ENCODE measurements around the gene SEZ6L2.

SEZ6L2 gene

GRCh38 chr16:29899516-29900101 lies at the start of gene SEZ6L2:
Gene SEZ6L2, minus strand, starts transcription at chr16:29899550. Its CDS starts 531 bp downstream, at chr16:29899019.
- Histone ChIP-seq H3K27me3 (ENCODE audit: low read depth, low read length) (peaks cover 8% of the 10 kb centered on the region), H3K4me3 (ENCODE audit: low read length) (peak within 1 kb of the TSS; percentile 78), H3K9me3 (ENCODE audit: insufficient read depth, low read length) (no peaks in the 10 kb centered on the region), H3K4me2 (ENCODE audit: low read length) (peak within 1 kb of the TSS; percentile 54), H3K79me2 (ENCODE audit: low read length) (no peaks in the 10 kb centered on the region), H2AFZ (ENCODE audit: low read depth, low read length) (no peak within 1 kb of the TSS), H4K20me1 (ENCODE audit: insufficient read depth, low read length) (peaks cover 3% of the 10 kb centered on the region), H3K9ac (ENCODE audit: low read length) (no peak within 1 kb of the TSS), H3K4me1 (ENCODE audit: low read length) (no peaks in the 10 kb centered on the region; the same call in 1 of the 2 replicates), H3K27ac (ENCODE audit: low read length) (no peak within 1 kb of the TSS), H3K36me3 (replicated peaks; ENCODE audit: low read depth, low read length) (no peaks in the 10 kb centered on the region)
- TF ChIP-seq CTCF (IDR thresholded peaks at IDR 0.05; ENCODE audit: low read depth, low read length) (no peak), EZH2phosphoT487 (IDR thresholded peaks at IDR 0.05; ENCODE audit: low read depth) (no peak)

DNA sequence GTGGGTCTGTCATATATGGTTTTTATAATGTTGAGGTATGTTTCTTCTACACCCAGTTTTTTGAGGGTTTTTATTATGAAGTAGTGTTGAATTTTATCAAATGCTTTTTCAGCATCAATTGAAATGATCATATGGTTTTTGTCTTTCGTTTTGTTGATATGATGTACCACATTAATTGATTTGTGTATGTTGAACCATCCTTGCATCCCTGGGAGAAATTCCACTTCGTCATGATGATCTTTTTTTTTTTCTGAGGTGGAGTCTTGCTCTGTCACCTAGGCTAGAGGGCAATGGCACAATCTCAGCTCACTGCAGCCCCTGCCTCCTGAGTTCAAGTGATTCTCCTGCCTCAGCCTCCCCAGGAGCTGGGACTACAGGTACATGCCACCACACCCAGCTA lies 48.5 kb upstream of the SEZ6L2 start:
- Histone ChIP-seq H2AFZ (ENCODE audit: low read depth, low read length) (no peak overlapping the region), H3K27ac (ENCODE audit: low read length) (no peak overlapping the region), H3K9me3 (ENCODE audit: insufficient read depth, low read length) (0 out of 2 replicates have a peak, but pooled peaks cover 5% of the 10 kb centered on the region), H3K4me3 (ENCODE audit: low read length) (no peak overlapping the region), H4K20me1 (ENCODE audit: insufficient read depth, low read length) (no peaks in the 10 kb centered on the region), H3K9ac (ENCODE audit: low read length) (no peak overlapping the region), H3K4me2 (ENCODE audit: low read length) (no peak overlapping the region), H3K36me3 (replicated peaks; ENCODE audit: low read depth, low read length) (no peaks in the 10 kb centered on the region), H3K79me2 (ENCODE audit: low read length) (no peaks in the 10 kb centered on the region), H3K27me3 (ENCODE audit: low read depth, low read length) (no peaks in the 10 kb centered on the region), H3K4me1 (ENCODE audit: low read length) (no peaks in the 10 kb centered on the region; the same call in 1 of the 2 replicates)
- TF ChIP-seq CTCF (IDR thresholded peaks at IDR 0.05; ENCODE audit: low read depth, low read length) (no peak), EZH2phosphoT487 (IDR thresholded peaks at IDR 0.05; ENCODE audit: low read depth) (no peak)

- no peak overlapping the region for H2AFZ ChIP-seq (ENCODE audit: low read depth, low read length)
- H3K9ac ChIP-seq (ENCODE audit: low read length), result no peak overlapping the region
- H3K4me2 ChIP-seq (ENCODE audit: low read length), result peak overlapping the region; percentile 28; the same call in 1 of the 2 replicates
These were observed 44.8 kb upstream of the SEZ6L2 start for GRCh38 chr16:29943846-29944799.

More at GRCh38 chr16:29943846-29944799, 44.8 kb upstream of the SEZ6L2 start:
- no peaks in the 10 kb centered on the region; the same call in 1 of the 2 replicates for H3K4me1 ChIP-seq (ENCODE audit: low read length)
- no peaks in the 10 kb centered on the region for H4K20me1 ChIP-seq (ENCODE audit: insufficient read depth, low read length)
- H3K27me3 ChIP-seq (ENCODE audit: low read depth, low read length), result no peaks in the 10 kb centered on the region
- no peak overlapping the region for H3K27ac ChIP-seq (ENCODE audit: low read length)
- no peak for TF ChIP-seq CTCF (IDR thresholded peaks at IDR 0.05; ENCODE audit: low read depth, low read length)
- TF ChIP-seq EZH2phosphoT487 (IDR thresholded peaks at IDR 0.05; ENCODE audit: low read depth), result no peak
- no peaks in the 10 kb centered on the region for H3K79me2 ChIP-seq (ENCODE audit: low read length)
- H3K4me3 ChIP-seq (ENCODE audit: low read length), result peak overlapping the region; percentile 44; the same call in 1 of the 2 replicates
- no peaks in the 10 kb centered on the region for H3K9me3 ChIP-seq (ENCODE audit: insufficient read depth, low read length)
- H3K36me3 ChIP-seq (replicated peaks; ENCODE audit: low read depth, low read length), result no peaks in the 10 kb centered on the region
